ENCODE measurements around the gene GADD45A. TPM values are rescaled to one million over a fixed set of nuclear protein-coding genes. Genes with fewer than 3 reads are reported as not detected.
A peak's percentile ranks its signal among the peaks of the same experiment; 100 is the strongest.

GADD45A gene
- total RNA-seq, 1 experiment from 2014 or later, result 34.5 TPM

DNA sequence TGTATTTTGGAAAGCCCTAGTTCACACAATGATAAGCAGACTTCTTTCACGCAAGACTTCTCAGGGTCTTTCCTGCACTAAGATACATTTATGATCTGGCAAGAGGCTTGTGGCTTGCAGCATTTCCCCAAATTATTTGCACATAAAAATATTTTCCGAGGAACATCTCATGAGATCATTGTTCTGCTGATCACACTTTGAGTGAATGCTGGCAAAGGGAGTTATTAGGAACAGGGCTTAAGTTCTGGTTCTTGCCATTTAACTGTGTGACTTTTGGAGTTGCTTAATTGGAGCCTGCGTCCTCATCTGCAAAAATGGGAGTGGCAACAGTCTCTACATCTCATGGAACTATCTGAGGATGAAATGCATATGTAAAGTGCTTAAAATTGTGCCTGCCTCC is 50.2 kb downstream of the GADD45A start:
- no peaks in the 10 kb centered on the region for H3K27me3 Mint-ChIP-seq (ENCODE audit: low read depth)
- ATAC-seq (no peak), DNase-seq (ENCODE audit: low spot score) (no peak)
- POLR2A ChIA-PET, result no interaction called here
- no peaks in the 10 kb centered on the region for H3K9me3 Mint-ChIP-seq
- H3K36me3 Mint-ChIP-seq, result no peaks in the 10 kb centered on the region
- H3K4me1 Mint-ChIP-seq, result peaks cover 29% of the 10 kb centered on the region
- H3K4me3 Mint-ChIP-seq, result no peak overlapping the region
- CTCF ChIA-PET, result no interaction called here
- H3K27ac Mint-ChIP-seq, result no peak overlapping the region
- TF ChIP-seq, protein P1, sequence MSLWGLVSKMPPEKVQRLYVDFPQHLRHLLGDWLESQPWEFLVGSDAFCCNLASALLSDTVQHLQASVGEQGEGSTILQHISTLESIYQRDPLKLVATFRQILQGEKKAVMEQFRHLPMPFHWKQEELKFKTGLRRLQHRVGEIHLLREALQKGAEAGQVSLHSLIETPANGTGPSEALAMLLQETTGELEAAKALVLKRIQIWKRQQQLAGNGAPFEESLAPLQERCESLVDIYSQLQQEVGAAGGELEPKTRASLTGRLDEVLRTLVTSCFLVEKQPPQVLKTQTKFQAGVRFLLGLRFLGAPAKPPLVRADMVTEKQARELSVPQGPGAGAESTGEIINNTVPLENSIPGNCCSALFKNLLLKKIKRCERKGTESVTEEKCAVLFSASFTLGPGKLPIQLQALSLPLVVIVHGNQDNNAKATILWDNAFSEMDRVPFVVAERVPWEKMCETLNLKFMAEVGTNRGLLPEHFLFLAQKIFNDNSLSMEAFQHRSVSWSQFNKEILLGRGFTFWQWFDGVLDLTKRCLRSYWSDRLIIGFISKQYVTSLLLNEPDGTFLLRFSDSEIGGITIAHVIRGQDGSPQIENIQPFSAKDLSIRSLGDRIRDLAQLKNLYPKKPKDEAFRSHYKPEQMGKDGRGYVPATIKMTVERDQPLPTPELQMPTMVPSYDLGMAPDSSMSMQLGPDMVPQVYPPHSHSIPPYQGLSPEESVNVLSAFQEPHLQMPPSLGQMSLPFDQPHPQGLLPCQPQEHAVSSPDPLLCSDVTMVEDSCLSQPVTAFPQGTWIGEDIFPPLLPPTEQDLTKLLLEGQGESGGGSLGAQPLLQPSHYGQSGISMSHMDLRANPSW (CRISPR knock-in tag; conservative IDR thresholded peaks at IDR 0.05; ENCODE audit: low read depth), result no peak
- TF ChIP-seq ZNF232 (CRISPR knock-in tag; IDR thresholded peaks at IDR 0.05), result no peak
- TF ChIP-seq TEAD4 (CRISPR knock-in tag; IDR thresholded peaks at IDR 0.05), result no peak
- TF ChIP-seq ZNF121 (CRISPR knock-in tag; IDR thresholded peaks at IDR 0.05), result no peak
- no peak for TF ChIP-seq ZNF396 (CRISPR knock-in tag; IDR thresholded peaks at IDR 0.05; ENCODE audit: borderline replicate concordance)
- TF ChIP-seq CTCF (IDR thresholded peaks at IDR 0.05), result no peak
- TF ChIP-seq FOXK1 (CRISPR knock-in tag; IDR thresholded peaks at IDR 0.05), result no peak
- TF ChIP-seq RELA (CRISPR knock-in tag; IDR thresholded peaks at IDR 0.05; ENCODE audit: borderline replicate concordance), result no peak
- TF ChIP-seq ZNF317 (CRISPR knock-in tag; IDR thresholded peaks at IDR 0.05; ENCODE audit: borderline replicate concordance, low read depth), result no peak
- TF ChIP-seq CBFB (CRISPR knock-in tag; IDR thresholded peaks at IDR 0.05; ENCODE audit: low read depth), result no peak

GRCh38 chr1:67735806-67736627 is 51.0 kb downstream of the GADD45A start:
- Mint-ChIP-seq H3K4me3 (no peak overlapping the region), H3K36me3 (no peaks in the 10 kb centered on the region), H3K27ac (peak overlapping the region; percentile 39), H3K27me3 (ENCODE audit: low read depth) (no peaks in the 10 kb centered on the region), H3K4me1 (peaks cover 28% of the 10 kb centered on the region), H3K9me3 (no peaks in the 10 kb centered on the region)
- POLR2A ChIA-PET, result no interaction called here
- ATAC-seq (peak; percentile 76), DNase-seq (ENCODE audit: low spot score) (no peak)
- CTCF ChIA-PET, result no interaction called here
- TF ChIP-seq, protein P2, sequence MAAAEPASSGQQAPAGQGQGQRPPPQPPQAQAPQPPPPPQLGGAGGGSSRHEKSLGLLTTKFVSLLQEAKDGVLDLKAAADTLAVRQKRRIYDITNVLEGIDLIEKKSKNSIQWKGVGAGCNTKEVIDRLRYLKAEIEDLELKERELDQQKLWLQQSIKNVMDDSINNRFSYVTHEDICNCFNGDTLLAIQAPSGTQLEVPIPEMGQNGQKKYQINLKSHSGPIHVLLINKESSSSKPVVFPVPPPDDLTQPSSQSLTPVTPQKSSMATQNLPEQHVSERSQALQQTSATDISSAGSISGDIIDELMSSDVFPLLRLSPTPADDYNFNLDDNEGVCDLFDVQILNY (CRISPR knock-in tag; IDR thresholded peaks at IDR 0.05), result no peak
- TF ChIP-seq, protein P3, sequence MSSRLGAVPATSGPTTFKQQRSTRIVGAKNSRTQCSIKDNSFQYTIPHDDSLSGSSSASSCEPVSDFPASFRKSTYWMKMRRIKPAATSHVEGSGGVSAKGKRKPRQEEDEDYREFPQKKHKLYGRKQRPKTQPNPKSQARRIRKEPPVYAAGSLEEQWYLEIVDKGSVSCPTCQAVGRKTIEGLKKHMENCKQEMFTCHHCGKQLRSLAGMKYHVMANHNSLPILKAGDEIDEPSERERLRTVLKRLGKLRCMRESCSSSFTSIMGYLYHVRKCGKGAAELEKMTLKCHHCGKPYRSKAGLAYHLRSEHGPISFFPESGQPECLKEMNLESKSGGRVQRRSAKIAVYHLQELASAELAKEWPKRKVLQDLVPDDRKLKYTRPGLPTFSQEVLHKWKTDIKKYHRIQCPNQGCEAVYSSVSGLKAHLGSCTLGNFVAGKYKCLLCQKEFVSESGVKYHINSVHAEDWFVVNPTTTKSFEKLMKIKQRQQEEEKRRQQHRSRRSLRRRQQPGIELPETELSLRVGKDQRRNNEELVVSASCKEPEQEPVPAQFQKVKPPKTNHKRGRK (CRISPR knock-in tag; IDR thresholded peaks at IDR 0.05; ENCODE audit: borderline replicate concordance), result no peak
- TF ChIP-seq ESRRA (CRISPR knock-in tag; IDR thresholded peaks at IDR 0.05; ENCODE audit: borderline replicate concordance) (no peak), PRRX2 (CRISPR knock-in tag; IDR thresholded peaks at IDR 0.05) (no peak), CREB1 (CRISPR knock-in tag; IDR thresholded peaks at IDR 0.05) (no peak), NR2C2 (CRISPR knock-in tag; IDR thresholded peaks at IDR 0.05) (no peak), ZNF263 (CRISPR knock-in tag; IDR thresholded peaks at IDR 0.05; ENCODE audit: low read depth) (no peak), MAX (CRISPR knock-in tag; IDR thresholded peaks at IDR 0.05) (no peak), USF2 (CRISPR knock-in tag; IDR thresholded peaks at IDR 0.05) (no peak), FOXP1 (CRISPR knock-in tag; IDR thresholded peaks at IDR 0.05; ENCODE audit: borderline replicate concordance) (no peak), ZNF416 (CRISPR knock-in tag; IDR thresholded peaks at IDR 0.05) (no peak), TP53 (CRISPR knock-in tag; IDR thresholded peaks at IDR 0.05) (no peak), NR1H2 (CRISPR knock-in tag; IDR thresholded peaks at IDR 0.05) (no peak), GRHL2 (CRISPR knock-in tag; IDR thresholded peaks at IDR 0.05; ENCODE audit: insufficient replicate concordance, severe bottlenecking) (no peak), ZNF671 (CRISPR knock-in tag; IDR thresholded peaks at IDR 0.05) (no peak), GTF2I (CRISPR knock-in tag; conservative IDR thresholded peaks at IDR 0.05) (no peak), ZNF121 (CRISPR knock-in tag; IDR thresholded peaks at IDR 0.05) (no peak)
- TF ChIP-seq, protein P4, sequence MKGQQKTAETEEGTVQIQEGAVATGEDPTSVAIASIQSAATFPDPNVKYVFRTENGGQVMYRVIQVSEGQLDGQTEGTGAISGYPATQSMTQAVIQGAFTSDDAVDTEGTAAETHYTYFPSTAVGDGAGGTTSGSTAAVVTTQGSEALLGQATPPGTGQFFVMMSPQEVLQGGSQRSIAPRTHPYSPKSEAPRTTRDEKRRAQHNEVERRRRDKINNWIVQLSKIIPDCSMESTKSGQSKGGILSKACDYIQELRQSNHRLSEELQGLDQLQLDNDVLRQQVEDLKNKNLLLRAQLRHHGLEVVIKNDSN (CRISPR knock-in tag; IDR thresholded peaks at IDR 0.05), result no peak

All from WTC11 (cell line).